GM10266 (cell line): ENCODE results near the gene CHRNA10.
"Not testable (repeated sequence)": the region's sequence is repeated elsewhere in the genome, so short reads cannot be mapped to it uniquely, and the experiment has no call there.

Experiments used
- DNase-seq: peaks from one replicate; pipeline ENCODE4 v3.0.0; 2012; ENCODE audit errors: extremely low spot score
- CTCF ChIP-seq: IDR thresholded peaks from 2 replicates; pipeline ENCODE4 v1.5.1; 2012; ENCODE audit warnings: mild to moderate bottlenecking, low read depth; ENCODE audit not compliant: control insufficient read depth, insufficient read depth; ENCODE audit errors: missing control alignments

The CHRNA10 gene

GRCh38 chr11:3665336-3666022, 5.7 kb downstream of the CHRNA10 start:
- peak; percentile 14 for DNase-seq
- no peak for TF ChIP-seq CTCF

GRCh38 chr11:3664032-3664630, 7.1 kb downstream of the CHRNA10 start:
- TF ChIP-seq CTCF, result no peak
- no peak for DNase-seq

- no peak for TF ChIP-seq CTCF
- DNase-seq, result no peak
These were observed 8.3 kb downstream of the CHRNA10 start for GRCh38 chr11:3662856-3663255.

GRCh38 chr11:3660960-3661359, 10.2 kb downstream of the CHRNA10 start:
- DNase-seq, result no peak
- TF ChIP-seq CTCF, result no peak

GRCh38 chr11:3659595-3660515, 11.3 kb downstream of the CHRNA10 start:
- DNase-seq, result no peak
- TF ChIP-seq CTCF, result no peak

GRCh38 chr11:3658252-3658651, 12.9 kb downstream of the CHRNA10 start:
- DNase-seq, result no peak

GRCh38 chr11:3657331-3657730, 13.9 kb downstream of the CHRNA10 start:
- not testable (repeated sequence) for DNase-seq

More at GRCh38 chr11:3658252-3658651, 12.9 kb downstream of the CHRNA10 start:
- TF ChIP-seq CTCF, result no peak
